Breast epithelium (tissue), 4 donors: ENCODE measurements around the gene COL4A2. TPM values are rescaled to one million over a fixed set of nuclear protein-coding genes. Genes with fewer than 3 reads are reported as not detected.

ENCODE experiments used
- DNase-seq, 2 donors: peaks; one replicate each; pipeline ENCODE4 v3.0.0-alpha.2; 2019; ENCODE audit warnings: low spot score in 2 of 2
- H3K27ac ChIP-seq, 2 donors: fragments of 200-600 bp; sonication (generic) in 1 of 2; one replicate each; pipeline ENCODE4 v1.5.1; 2016 to 2019; ENCODE audit warnings: mild to moderate bottlenecking in 1 of 2
- H3K27me3 ChIP-seq, 2 donors: fragments of 200-600 bp; sonication (generic) in 1 of 2; one replicate each; pipeline versions ENCODE4 v1.5.1 to v1.6.0; 2017 to 2019; ENCODE audit warnings: control low read depth in 1 of 2, mild to moderate bottlenecking in 1 of 2
- H3K36me3 ChIP-seq: fragments of 200-600 bp; one replicate; pipeline ENCODE4 v1.5.1; 2019
- H3K4me1 ChIP-seq, 2 donors: fragments of 200-600 bp; sonication (generic); one replicate each; pipeline ENCODE4 v1.5.1; 2016 to 2019; ENCODE audit warnings: control low read depth in 1 of 2
- H3K4me3 ChIP-seq, 3 donors: fragments of 200-600 bp; sonication (generic); 1 replicate in 2 of 3; 2 replicates in 1 of 3; pipeline ENCODE4 v1.5.1; 2016 to 2019; ENCODE audit warnings: mild to moderate bottlenecking in 3 of 3, moderate library complexity in 2 of 3
- H3K9me3 ChIP-seq, 2 donors: fragments of 200-600 bp; sonication (generic) in 1 of 2; one replicate each; pipeline ENCODE4 v1.5.1; 2016 to 2019; ENCODE audit warnings: control low read depth in 1 of 2
- CTCF ChIP-seq, 3 donors: fragments of 450-650 bp; IDR thresholded peaks; one replicate each; pipeline ENCODE4 v1.5.1; 2016 to 2017; ENCODE audit warnings: antibody characterized with exemption in 3 of 3, mild to moderate bottlenecking in 3 of 3, moderate library complexity in 3 of 3
- POLR2A ChIP-seq: fragments of 450-650 bp; IDR thresholded peaks from one replicate; pipeline ENCODE4 v1.6.1; 2016; ENCODE audit warnings: antibody characterized with exemption, mild to moderate bottlenecking, moderate library complexity
- POLR2AphosphoS5 ChIP-seq, 3 donors: sonication (generic); formaldehyde crosslinking; IDR thresholded peaks; one replicate each; pipeline ENCODE4 v1.6.1; 2017; ENCODE audit warnings: antibody characterized with exemption in 3 of 3
- intact Hi-C: fragments of 100-400 bp; cut with DNase I; formaldehyde crosslinking; loops from one replicate; pipeline ENCODE4 v1.15.1; 2023; ENCODE audit warnings: low total_unique reads
- total RNA-seq, 3 donors: library from RNA; depleted of rRNA; stranded (reverse); fragments of >200 nt; gene quantifications; one replicate each; pipeline ENCODE4 v1.1.0, GENCODE V29; 2016

COL4A2 gene
- total RNA-seq, 3 donors from 2014 or later, result 107 to 841 (median 307) TPM

GRCh38 chr13:110350509-110350908 is 43.4 kb downstream of the COL4A2 start:
- TF ChIP-seq CTCF (IDR thresholded peaks at IDR 0.05) (no peak), POLR2A (no peak), POLR2AphosphoS5 (IDR thresholded peaks at IDR 0.05) (no peak)
- Histone ChIP-seq H3K27ac (peak overlapping the region in 1 of 2 donors; percentile 10), H3K4me3 (no peak overlapping the region), H3K36me3 (no peaks in the 10 kb centered on the region), H3K4me1 (no peaks in the 10 kb centered on the region), H3K27me3 (no peaks in the 10 kb centered on the region), H3K9me3 (no peaks in the 10 kb centered on the region)
- intact Hi-C loops, result no loop called here
- no peak for DNase-seq

GRCh38 chr13:110351636-110352420 is 44.7 kb downstream of the COL4A2 start:
- DNase-seq, result no peak
- TF ChIP-seq POLR2A, result no peak
- TF ChIP-seq CTCF (IDR thresholded peaks at IDR 0.05), result no peak
- TF ChIP-seq POLR2AphosphoS5 (IDR thresholded peaks at IDR 0.05), result no peak
- intact Hi-C loops, result no loop called here
- Histone ChIP-seq H3K9me3 (no peaks in the 10 kb centered on the region), H3K27me3 (no peaks in the 10 kb centered on the region), H3K4me3 (no peak overlapping the region), H3K4me1 (no peaks in the 10 kb centered on the region), H3K27ac (no peak overlapping the region), H3K36me3 (no peaks in the 10 kb centered on the region)

- Histone ChIP-seq H3K4me1 (no peaks in the 10 kb centered on the region), H3K9me3 (no peaks in the 10 kb centered on the region), H3K4me3 (no peak overlapping the region), H3K27ac (no peak overlapping the region), H3K27me3 (no peaks in the 10 kb centered on the region), H3K36me3 (no peaks in the 10 kb centered on the region)
- TF ChIP-seq CTCF (IDR thresholded peaks at IDR 0.05) (no peak), POLR2A (no peak), POLR2AphosphoS5 (IDR thresholded peaks at IDR 0.05) (no peak)
- intact Hi-C loops, result no loop called here
- no peak for DNase-seq
These were observed 45.7 kb downstream of the COL4A2 start for GRCh38 chr13:110352735-110353134.

DNA sequence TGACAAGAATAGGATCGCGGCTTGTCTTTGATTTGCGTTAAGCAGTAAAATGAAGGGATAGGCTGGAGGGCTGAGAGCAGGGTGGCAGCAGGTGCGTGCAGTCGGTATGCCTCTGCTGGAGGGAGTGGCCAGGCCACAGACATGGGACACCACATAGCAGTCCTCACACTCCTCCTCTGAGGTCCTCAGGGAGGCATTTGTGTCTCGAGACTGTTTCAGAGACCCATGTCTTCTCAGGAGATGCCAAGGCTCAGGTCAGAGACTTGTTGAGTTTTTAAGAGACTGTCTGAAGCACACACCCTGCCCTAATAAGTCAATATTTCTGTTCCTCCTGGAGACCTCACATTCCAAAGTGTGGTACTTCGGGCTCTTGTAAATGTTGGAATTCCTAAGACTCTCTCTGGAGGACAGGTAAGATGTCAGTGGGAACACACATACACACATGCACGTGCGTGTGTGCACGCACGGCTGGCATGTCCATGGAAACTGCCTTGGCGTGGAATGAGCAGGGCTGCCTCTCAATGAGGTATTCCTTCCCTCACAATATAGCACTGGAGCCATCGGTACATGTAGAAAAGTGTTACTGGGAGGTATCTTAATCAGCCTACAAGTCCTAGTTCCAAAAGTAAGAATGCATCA is 46.4 kb downstream of the COL4A2 start:
- no peaks in the 10 kb centered on the region for H3K4me1 ChIP-seq
- TF ChIP-seq POLR2A (no peak), CTCF (IDR thresholded peaks at IDR 0.05) (no peak), POLR2AphosphoS5 (IDR thresholded peaks at IDR 0.05) (no peak)
- H3K4me3 ChIP-seq, result no peak overlapping the region
- intact Hi-C loops, result no loop called here
- DNase-seq, result no peak
- H3K27me3 ChIP-seq, result no peaks in the 10 kb centered on the region
- H3K27ac ChIP-seq, result no peak overlapping the region
- H3K36me3 ChIP-seq, result no peaks in the 10 kb centered on the region
- H3K9me3 ChIP-seq, result no peaks in the 10 kb centered on the region

DNA sequence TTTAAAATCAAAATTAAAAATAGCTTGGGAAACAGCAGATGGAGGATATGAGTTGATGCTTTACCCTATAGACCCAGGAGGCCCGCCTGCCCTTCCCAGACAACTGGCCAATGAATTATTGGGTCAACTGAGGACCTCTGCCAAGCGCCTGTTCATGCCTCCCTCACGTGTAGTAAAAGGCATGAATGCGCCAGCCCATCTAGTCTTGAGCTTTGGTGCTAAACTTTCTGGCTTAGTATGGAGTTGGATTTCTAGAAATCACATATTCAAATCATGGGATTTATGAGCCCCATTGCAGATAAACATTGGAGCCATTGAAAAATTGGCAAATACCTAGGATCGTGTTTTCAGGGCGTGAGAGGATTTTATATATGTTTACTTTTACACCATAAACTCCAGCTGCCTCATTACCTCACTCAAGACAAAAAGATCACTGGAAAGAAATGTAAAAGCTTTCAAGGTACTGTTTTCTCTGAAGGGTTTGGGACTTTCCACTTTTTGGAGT is 47.1 kb downstream of the COL4A2 start:
- no peak for DNase-seq
- Histone ChIP-seq H3K27me3 (no peaks in the 10 kb centered on the region), H3K27ac (no peak overlapping the region), H3K4me1 (no peaks in the 10 kb centered on the region), H3K36me3 (no peaks in the 10 kb centered on the region), H3K4me3 (no peak overlapping the region), H3K9me3 (no peaks in the 10 kb centered on the region)
- TF ChIP-seq POLR2A (no peak), POLR2AphosphoS5 (IDR thresholded peaks at IDR 0.05) (no peak), CTCF (IDR thresholded peaks at IDR 0.05) (no peak)
- intact Hi-C loops, result no loop called here
